Erythroblast (primary cell): Measurements from ENCODE around the gene FOSL1.

Source experiments
- GATA1 ChIP-seq: IDR thresholded peaks from 2 replicates; pipeline ENCODE4 v1.6.1; 2011; ENCODE audit warnings: low read depth, mild to moderate bottlenecking, control low read depth, low read length, moderate library complexity
- POLR2A ChIP-seq: IDR thresholded peaks from 2 replicates; pipeline ENCODE4 v1.6.1; 2011; ENCODE audit warnings: mild to moderate bottlenecking, low read length

GRCh38 chr11:65882120-65883057, 17.8 kb downstream of the FOSL1 start:
- TF ChIP-seq POLR2A (no peak), GATA1 (no peak)
